Gastroesophageal sphincter (tissue), 3 donors: ENCODE measurements around the gene FUT2.

Experiments
- POLR2A ChIP-seq, 2 donors: fragments of 450-650 bp; IDR thresholded peaks; one replicate each; pipeline ENCODE4 v1.6.1; 2017; ENCODE audit warnings: antibody characterized with exemption in 2 of 2, mild to moderate bottlenecking in 2 of 2, moderate library complexity in 1 of 2
- POLR2AphosphoS5 ChIP-seq: sonication (generic); formaldehyde crosslinking; IDR thresholded peaks from one replicate; pipeline ENCODE4 v1.6.1; 2017; ENCODE audit warnings: antibody characterized with exemption
- TF ChIP-seq, protein P1 (sequence below), 4 experiments: fragments of 200-600 bp in 2 of 4; fragments of 450-650 bp in 2 of 4; sonication (generic) in 1 of 4; IDR thresholded peaks; one replicate each; pipeline ENCODE4 v1.5.1; 2017 to 2019; ENCODE audit warnings: antibody characterized with exemption in 4 of 4, mild to moderate bottlenecking in 2 of 4, moderate library complexity in 2 of 4

DNA sequence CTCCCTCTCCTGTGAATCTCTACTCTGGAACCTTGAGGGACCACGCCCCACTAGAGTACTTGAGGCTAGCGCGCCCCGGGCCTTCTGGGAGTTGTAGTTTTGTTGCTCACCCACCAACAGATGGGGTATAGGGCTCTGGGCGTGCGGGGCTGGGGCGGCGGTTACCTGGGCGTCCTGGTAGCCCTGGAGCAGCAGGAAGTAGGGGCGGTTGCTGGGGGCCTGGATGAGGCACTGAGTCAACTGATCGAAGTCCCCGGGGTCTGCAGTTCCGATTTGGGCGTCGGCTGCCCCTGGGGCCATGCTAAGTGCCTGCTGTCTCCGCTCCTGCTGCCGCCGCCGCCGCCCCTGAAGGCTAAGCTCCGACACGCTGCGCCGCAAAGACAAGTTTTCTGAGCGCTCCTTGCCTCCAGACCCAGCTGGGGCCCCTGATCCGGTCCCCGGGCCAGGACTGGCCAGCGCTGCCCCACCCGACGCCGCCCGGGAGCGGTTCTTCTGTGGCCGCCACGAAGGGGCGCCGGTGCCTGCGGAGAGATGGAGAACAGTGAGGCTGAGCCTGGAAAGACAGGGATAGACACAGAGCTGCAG, 39.4 kb downstream of the FUT2 start:
- no peak for TF ChIP-seq POLR2AphosphoS5
- TF ChIP-seq, protein P1, sequence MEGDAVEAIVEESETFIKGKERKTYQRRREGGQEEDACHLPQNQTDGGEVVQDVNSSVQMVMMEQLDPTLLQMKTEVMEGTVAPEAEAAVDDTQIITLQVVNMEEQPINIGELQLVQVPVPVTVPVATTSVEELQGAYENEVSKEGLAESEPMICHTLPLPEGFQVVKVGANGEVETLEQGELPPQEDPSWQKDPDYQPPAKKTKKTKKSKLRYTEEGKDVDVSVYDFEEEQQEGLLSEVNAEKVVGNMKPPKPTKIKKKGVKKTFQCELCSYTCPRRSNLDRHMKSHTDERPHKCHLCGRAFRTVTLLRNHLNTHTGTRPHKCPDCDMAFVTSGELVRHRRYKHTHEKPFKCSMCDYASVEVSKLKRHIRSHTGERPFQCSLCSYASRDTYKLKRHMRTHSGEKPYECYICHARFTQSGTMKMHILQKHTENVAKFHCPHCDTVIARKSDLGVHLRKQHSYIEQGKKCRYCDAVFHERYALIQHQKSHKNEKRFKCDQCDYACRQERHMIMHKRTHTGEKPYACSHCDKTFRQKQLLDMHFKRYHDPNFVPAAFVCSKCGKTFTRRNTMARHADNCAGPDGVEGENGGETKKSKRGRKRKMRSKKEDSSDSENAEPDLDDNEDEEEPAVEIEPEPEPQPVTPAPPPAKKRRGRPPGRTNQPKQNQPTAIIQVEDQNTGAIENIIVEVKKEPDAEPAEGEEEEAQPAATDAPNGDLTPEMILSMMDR (IDR thresholded peaks at IDR 0.05): no peak
- TF ChIP-seq POLR2A (IDR thresholded peaks at IDR 0.05): no peak
